Measurements from ENCODE around the gene DCXR. TPM values are rescaled to one million over a fixed set of nuclear protein-coding genes. Genes with fewer than 3 reads are reported as not detected.

DCXR gene
- total and polyA plus RNA-seq, 8 donors = 34.8 to 108 (median 60.0) TPM

DNA sequence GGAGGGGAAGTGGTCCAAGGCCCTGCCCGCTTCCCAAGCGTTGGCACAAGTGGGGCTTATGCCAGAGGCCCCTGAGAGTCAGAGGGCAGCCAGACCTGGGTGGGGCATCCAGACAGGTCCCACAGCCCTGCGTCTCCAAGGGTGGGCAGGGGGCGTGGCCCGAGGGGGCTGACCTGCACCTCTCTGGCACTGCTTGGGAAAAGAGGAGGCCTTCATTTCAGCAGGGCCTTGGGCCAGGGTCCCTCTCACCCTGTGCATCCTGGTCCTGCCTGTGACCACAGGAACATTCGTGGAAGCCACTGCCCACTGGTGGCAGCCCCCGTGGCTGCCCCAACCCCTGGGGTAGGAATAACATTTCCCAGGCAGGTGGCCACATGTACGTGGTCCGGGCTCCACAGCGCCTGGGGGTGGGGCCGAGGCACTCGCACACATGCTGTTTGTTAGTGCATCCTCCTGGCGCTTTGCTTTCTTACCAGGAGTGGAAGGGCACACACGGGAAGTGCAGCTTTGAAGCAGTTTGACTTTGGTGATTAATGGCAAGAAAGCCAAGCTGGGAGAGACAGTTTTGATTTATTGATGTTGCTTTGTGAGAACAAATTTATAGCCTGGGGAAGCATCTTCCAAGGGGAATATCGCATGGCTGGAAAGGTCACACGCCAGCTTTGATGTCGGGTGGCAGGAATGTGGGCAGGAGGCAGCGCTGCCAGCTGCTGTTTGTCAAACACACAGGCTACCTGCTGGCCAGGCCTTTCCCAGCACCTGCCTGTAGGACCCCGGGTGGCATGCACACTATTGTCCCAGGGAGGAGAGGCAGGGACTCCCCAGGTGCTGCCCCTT is 19.1 kb downstream of the DCXR start:
- Histone ChIP-seq H3K27me3 (no peaks in the 10 kb centered on the region), H3K27ac (peak overlapping the region in 1 of 4 donors; percentile 16), H3K4me3 (no peak overlapping the region), H3K4me1 (peaks cover 7 to 9% (median 7%) of the 10 kb centered on the region in 3 donors), H3K36me3 (no peaks in the 10 kb centered on the region), H3K9me3 (no peaks in the 10 kb centered on the region)
- TF ChIP-seq, protein P1, sequence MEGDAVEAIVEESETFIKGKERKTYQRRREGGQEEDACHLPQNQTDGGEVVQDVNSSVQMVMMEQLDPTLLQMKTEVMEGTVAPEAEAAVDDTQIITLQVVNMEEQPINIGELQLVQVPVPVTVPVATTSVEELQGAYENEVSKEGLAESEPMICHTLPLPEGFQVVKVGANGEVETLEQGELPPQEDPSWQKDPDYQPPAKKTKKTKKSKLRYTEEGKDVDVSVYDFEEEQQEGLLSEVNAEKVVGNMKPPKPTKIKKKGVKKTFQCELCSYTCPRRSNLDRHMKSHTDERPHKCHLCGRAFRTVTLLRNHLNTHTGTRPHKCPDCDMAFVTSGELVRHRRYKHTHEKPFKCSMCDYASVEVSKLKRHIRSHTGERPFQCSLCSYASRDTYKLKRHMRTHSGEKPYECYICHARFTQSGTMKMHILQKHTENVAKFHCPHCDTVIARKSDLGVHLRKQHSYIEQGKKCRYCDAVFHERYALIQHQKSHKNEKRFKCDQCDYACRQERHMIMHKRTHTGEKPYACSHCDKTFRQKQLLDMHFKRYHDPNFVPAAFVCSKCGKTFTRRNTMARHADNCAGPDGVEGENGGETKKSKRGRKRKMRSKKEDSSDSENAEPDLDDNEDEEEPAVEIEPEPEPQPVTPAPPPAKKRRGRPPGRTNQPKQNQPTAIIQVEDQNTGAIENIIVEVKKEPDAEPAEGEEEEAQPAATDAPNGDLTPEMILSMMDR (IDR thresholded peaks at IDR 0.05) = no peak
- no peak for DNase-seq
- WGBS, 2 donors = 46 to 53% methylated on average over 19 of the region's 19 CpGs
- no peak for FAIRE-seq
- ATAC-seq = no peak
- intact Hi-C loops (cut with DNase I) = loop anchor here (2.0 to 10.0 kb wide), 3 partner anchors 54 to 64 kb away; partner anchors contain the start of gene NOTUM (in 1 of the 3)

DNA sequence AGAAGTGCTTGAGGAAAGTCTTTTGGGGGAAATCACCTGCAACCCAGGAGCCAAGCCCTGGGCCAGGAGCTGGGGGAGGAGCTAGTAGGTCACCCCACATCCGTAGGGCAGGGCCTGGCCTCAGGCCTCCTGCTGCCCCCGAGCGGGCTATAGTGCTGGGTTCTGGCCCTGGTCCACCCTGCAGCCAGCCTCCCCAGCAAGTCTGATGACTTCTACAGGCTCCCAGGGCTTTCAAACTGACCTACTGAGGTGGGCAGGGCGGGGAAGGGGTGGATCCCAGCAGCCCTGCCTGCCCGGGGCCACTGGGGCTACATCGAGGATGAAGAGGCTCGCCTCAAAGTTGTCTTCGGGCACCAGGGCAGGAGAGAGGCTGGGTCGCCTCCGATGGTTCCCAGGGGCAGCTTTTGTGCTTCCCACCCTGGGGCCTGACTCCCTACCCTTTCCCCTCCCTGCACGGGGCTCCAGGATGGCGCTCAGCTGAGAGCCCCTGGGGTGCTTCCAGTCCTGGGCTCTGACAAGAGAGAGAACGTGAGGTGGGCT is 19.8 kb downstream of the DCXR start:
- Histone ChIP-seq H3K4me3 (no peak overlapping the region), H3K36me3 (no peaks in the 10 kb centered on the region), H3K9me3 (no peaks in the 10 kb centered on the region), H3K27me3 (no peaks in the 10 kb centered on the region), H3K4me1 (peaks cover 7 to 9% (median 7%) of the 10 kb centered on the region in 3 donors), H3K27ac (peak overlapping the region in 1 of 4 donors; percentile 16)
- intact Hi-C loops (cut with DNase I) = loop anchor here (2.0 to 10.0 kb wide), 3 partner anchors 53 to 63 kb away; partner anchors contain the start of gene NOTUM (in 1 of the 3)
- no peak for FAIRE-seq
- ATAC-seq = no peak
- WGBS, 2 donors = 79 to 84% methylated on average over 13 of the region's 13 CpGs
- DNase-seq = no peak
- TF ChIP-seq, protein P1 (IDR thresholded peaks at IDR 0.05) = no peak

DNA sequence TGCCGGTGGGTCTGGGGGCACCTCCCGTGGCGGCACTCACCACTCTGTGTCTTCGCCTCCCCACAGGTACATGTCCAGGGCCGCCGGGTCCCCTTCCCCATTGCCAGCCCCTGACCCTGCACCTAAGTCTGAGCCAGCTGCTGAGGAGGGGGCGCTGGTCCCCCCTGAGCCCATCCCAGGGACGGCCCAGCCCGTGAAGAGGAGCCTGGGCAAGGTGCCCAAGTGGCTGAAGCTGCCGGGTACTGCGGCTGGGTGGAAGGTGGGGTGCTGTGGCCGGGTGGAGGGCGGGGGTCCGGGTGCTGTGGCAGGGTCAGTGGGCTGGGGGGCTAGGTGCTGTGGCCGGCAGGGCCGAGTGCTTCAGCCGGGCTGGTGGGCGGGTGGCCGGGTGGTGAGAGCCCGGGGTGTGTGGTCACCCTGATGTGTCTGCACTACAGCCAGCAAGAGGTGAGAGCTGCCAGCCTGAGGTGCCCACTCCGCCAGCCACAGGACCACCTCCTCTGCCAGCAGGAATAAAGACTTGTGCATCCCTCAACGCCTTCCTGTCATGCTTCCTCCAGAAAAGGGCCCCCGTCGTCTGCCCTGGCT is 20.5 kb downstream of the DCXR start:
- 85 to 86% methylated on average over 24 of the region's 24 CpGs for WGBS, 2 donors
- DNase-seq = no peak
- H3K9me3 ChIP-seq = no peaks in the 10 kb centered on the region
- no peaks in the 10 kb centered on the region for H3K27me3 ChIP-seq
- intact Hi-C loops (cut with DNase I) = loop anchor here in 2 of 3 donors (5.0 to 10.0 kb wide), 2 partner anchors 55 to 62 kb away; partner anchors contain the start of gene NOTUM (in 1 of the 2)
- H3K36me3 ChIP-seq = no peaks in the 10 kb centered on the region
- FAIRE-seq = no peak
- H3K4me3 ChIP-seq = no peak overlapping the region
- no peak for ATAC-seq
- TF ChIP-seq, protein P1 (IDR thresholded peaks at IDR 0.05) = no peak
- H3K27ac ChIP-seq = no peak overlapping the region
- H3K4me1 ChIP-seq = peaks cover 4 to 7% (median 4%) of the 10 kb centered on the region in 3 donors

DNA sequence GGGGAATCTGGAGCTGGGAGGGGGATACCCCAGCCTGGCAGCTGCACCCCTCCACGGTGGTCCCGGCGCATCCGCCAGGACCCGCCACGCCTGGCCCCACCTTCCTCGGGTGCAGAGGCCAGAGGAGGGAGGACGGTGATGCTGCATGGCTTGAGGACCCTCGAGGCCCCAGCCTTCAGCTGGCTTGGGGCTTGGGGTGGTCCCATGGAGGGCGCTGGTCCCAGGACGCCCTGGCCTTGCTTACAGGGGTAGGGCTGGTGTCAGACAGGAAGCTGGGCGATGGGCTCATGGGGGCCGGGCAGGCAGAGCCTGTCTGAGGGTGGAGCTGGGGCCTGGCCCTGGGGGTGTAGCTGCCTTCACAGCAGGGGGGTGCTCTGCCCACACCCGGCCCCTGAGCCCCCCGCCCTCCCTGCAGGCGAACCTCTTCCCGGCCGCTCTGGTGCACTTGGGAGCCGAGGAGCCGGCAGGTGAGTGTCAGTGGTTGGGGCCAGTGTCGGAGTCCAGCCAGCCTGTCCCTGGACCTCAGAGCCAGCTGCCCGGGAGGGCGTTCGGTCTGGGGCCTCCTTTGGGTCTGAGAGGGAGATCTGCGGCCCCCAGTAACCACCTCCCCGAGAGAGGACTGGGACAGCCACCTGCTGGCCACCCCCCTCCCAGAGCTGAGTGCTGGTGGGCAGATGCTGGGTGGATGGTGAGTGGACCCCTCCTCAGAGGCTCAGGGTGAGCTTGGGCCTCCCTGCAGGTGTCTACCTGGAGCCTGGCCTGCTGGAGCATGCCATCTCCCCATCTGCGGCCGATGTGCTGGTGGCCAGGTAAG is 21.2 kb downstream of the DCXR start:
- no peak for FAIRE-seq
- no peak overlapping the region for H3K27ac ChIP-seq

More for the DNA sequence above, 21.2 kb downstream of the DCXR start:
- H3K9me3 ChIP-seq = no peaks in the 10 kb centered on the region
- WGBS, 2 donors = 88 to 89% methylated on average over 26 to 28 of the region's 28 CpGs
- H3K36me3 ChIP-seq = no peaks in the 10 kb centered on the region
- no peak overlapping the region for H3K4me3 ChIP-seq
- ATAC-seq = no peak
- intact Hi-C loops (cut with DNase I) = loop anchor here in 2 of 3 donors (5.0 to 10.0 kb wide), 2 partner anchors 54 to 61 kb away; partner anchors contain the start of gene NOTUM (in 1 of the 2)
- H3K27me3 ChIP-seq = no peaks in the 10 kb centered on the region
- TF ChIP-seq, protein P1 (IDR thresholded peaks at IDR 0.05) = no peak
- no peak for DNase-seq
- H3K4me1 ChIP-seq = peaks cover 0 to 3% (median 2%) of the 10 kb centered on the region in 3 donors
